HEK293T (cell line): ENCODE data around the gene FEM1C.

Experiments
- ARNT ChIP-seq: fragments of 450-650 bp; IDR thresholded peaks from 2 replicates; pipeline ENCODE4 v1.6.1; 2017; ENCODE audit warnings: mild to moderate bottlenecking
- BHLHE40 ChIP-seq: fragments of 450-650 bp; IDR thresholded peaks from 2 replicates; pipeline ENCODE4 v1.6.1; 2016; ENCODE audit warnings: mild to moderate bottlenecking, moderate library complexity, borderline replicate concordance
- CTBP1 ChIP-seq: fragments of 450-650 bp; IDR thresholded peaks from 2 replicates; pipeline ENCODE4 v1.6.1; 2016; ENCODE audit warnings: borderline replicate concordance
- ELF4 ChIP-seq: fragments of 450-650 bp; IDR thresholded peaks from 2 replicates; pipeline ENCODE4 v1.6.1; 2017; ENCODE audit warnings: antibody characterized with exemption
- FOXA1 ChIP-seq: fragments of 450-650 bp; IDR thresholded peaks from 2 replicates; pipeline ENCODE4 v1.6.1; 2016; ENCODE audit warnings: mild to moderate bottlenecking
- FOXM1 ChIP-seq: fragments of 450-650 bp; IDR thresholded peaks from 2 replicates; pipeline ENCODE4 v1.6.1; 2017; ENCODE audit warnings: mild to moderate bottlenecking, borderline replicate concordance
- L3MBTL2 ChIP-seq: fragments of 450-650 bp; conservative IDR thresholded peaks from 2 replicates; pipeline ENCODE4 v1.6.1; 2016; ENCODE audit warnings: mild to moderate bottlenecking
- LEF1 ChIP-seq: fragments of 450-650 bp; IDR thresholded peaks from 2 replicates; pipeline ENCODE4 v1.6.1; 2017; ENCODE audit warnings: mild to moderate bottlenecking, borderline replicate concordance
- SP1 ChIP-seq: fragments of 450-650 bp; IDR thresholded peaks from 2 replicates; pipeline ENCODE4 v1.6.1; 2017
- SUZ12 ChIP-seq: fragments of 450-650 bp; IDR thresholded peaks from 2 replicates; pipeline ENCODE4 v1.6.1; 2016; ENCODE audit warnings: mild to moderate bottlenecking
- TARDBP ChIP-seq: fragments of 450-650 bp; IDR thresholded peaks from 2 replicates; pipeline ENCODE4 v1.6.1; 2016
- TF ChIP-seq, protein P1 (sequence below): fragments of 450-650 bp; IDR thresholded peaks from 2 replicates; pipeline ENCODE4 v1.6.1; 2016

DNA sequence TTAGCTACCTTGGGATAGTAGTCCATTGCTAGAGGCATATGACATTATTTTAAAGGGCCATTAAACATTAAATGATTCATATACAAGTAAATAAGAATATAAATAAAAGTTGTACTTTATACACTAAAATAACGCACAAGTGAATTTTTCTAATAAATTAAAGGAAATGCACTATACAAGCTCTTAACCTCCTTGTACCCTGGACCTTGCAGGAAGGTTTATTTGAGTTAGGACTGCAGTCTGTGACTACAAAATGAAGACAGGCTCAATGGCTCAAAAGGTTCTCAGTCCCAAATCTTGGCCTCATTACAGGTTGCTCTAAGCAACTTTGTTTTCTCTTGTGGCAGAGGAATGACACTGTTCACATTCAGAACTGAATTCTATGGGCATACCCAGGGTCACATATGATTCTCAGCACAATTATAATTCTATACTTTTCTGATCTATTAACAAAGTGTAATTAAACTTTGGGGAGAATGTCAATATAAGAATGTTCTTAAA is 34.4 kb downstream of the FEM1C start:
- TF ChIP-seq FOXA1 (no peak), ELF4 (no peak), BHLHE40 (no peak), SUZ12 (no peak), SP1 (no peak), FOXM1 (no peak), LEF1 (no peak), ARNT (no peak), CTBP1 (no peak), TARDBP (no peak), L3MBTL2 (no peak)
- TF ChIP-seq, protein P1, sequence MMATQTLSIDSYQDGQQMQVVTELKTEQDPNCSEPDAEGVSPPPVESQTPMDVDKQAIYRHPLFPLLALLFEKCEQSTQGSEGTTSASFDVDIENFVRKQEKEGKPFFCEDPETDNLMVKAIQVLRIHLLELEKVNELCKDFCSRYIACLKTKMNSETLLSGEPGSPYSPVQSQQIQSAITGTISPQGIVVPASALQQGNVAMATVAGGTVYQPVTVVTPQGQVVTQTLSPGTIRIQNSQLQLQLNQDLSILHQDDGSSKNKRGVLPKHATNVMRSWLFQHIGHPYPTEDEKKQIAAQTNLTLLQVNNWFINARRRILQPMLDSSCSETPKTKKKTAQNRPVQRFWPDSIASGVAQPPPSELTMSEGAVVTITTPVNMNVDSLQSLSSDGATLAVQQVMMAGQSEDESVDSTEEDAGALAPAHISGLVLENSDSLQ: no peak
